B cell (primary cell): ENCODE results near the gene TES. TPM values are rescaled to one million over a fixed set of nuclear protein-coding genes. Genes with fewer than 3 reads are reported as not detected.
A peak's percentile ranks its signal among the peaks of the same experiment; 100 is the strongest.
"Not testable (repeated sequence)": the region's sequence is repeated elsewhere in the genome, so short reads cannot be mapped to it uniquely, and the experiment has no call there.

Experiments
- ATAC-seq: fragments of 200-7000 bp; cut with Tn5 transposase; one replicate; pipeline ENCODE4 v1.10.0; 2021; ENCODE audit warnings: low read depth, mild to moderate bottlenecking, moderate number of reproducible peaks, moderate library complexity
- CTCF ChIA-PET: fragments of 350-600 bp; sonication (Branson Sonifier 250); formaldehyde crosslinking; loops from one replicate; lab custom pipeline; 2021; ENCODE audit warnings: antibody characterized with exemption, inconsistent platforms; lab: Charles Lee
- POLR2A ChIA-PET: fragments of 350-600 bp; sonication (Branson Sonifier 250); formaldehyde crosslinking; loops from one replicate; lab custom pipeline; 2021; ENCODE audit warnings: antibody characterized with exemption; lab: Charles Lee
- DNase-seq: peaks from one replicate; pipeline ENCODE4 v3.0.0; 2013
- H2AFZ ChIP-seq: 2 replicates; pipeline ENCODE4 v1.6.1; 2012; ENCODE audit warnings: mild to moderate bottlenecking, low read depth, low read length; ENCODE audit not compliant: insufficient read depth, poor library complexity, severe bottlenecking
- H3K27ac ChIP-seq, 2 donors: 1 replicate in 1 of 2; 2 replicates in 1 of 2; pipeline ENCODE4 v1.5.1; 2012 to 2013; ENCODE audit warnings: low read length in 2 of 2, mild to moderate bottlenecking in 2 of 2, moderate library complexity in 1 of 2
- H3K27me3 ChIP-seq, 4 experiments: fragments of 200-600 bp in 1 of 4; sonication (generic) in 1 of 4; replicated peaks in 1 of 4; 1 replicate in 2 of 4; 2 replicates in 2 of 4; pipeline versions ENCODE4 v1.6.1 to v1.7.0; 2013 to 2016; ENCODE audit warnings: low read length in 3 of 4, mild to moderate bottlenecking in 2 of 4, mixed read lengths in 1 of 4, moderate library complexity in 1 of 4; ENCODE audit not compliant: insufficient read depth in 4 of 4, control insufficient read depth in 3 of 4; ENCODE audit errors: control extremely low read depth in 1 of 4
- H3K36me3 ChIP-seq, 2 experiments: replicated peaks in 1 of 2; 1 replicate in 1 of 2; 2 replicates in 1 of 2; pipeline versions ENCODE4 v1.6.1 to v1.7.1; 2013; ENCODE audit warnings: low read length in 1 of 2; ENCODE audit not compliant: insufficient read depth in 2 of 2, control insufficient read depth in 1 of 2; ENCODE audit errors: control extremely low read depth in 1 of 2, extremely low read depth in 1 of 2
- H3K4me1 ChIP-seq, 2 donors: fragments of 200-600 bp in 1 of 2; sonication (generic) in 1 of 2; 1 replicate in 1 of 2; 2 replicates in 1 of 2; pipeline versions ENCODE4 v1.5.1 to v1.6.1; 2013 to 2017; ENCODE audit warnings: low read length in 2 of 2; ENCODE audit not compliant: control insufficient read depth in 2 of 2, insufficient read depth in 2 of 2
- H3K4me2 ChIP-seq: replicated peaks from 2 replicates; pipeline ENCODE3; 2012; ENCODE audit warnings: mild to moderate bottlenecking, low read depth, low read length; ENCODE audit not compliant: poor library complexity, severe bottlenecking
- H3K4me3 ChIP-seq, 5 experiments: fragments of 200-600 bp in 1 of 5; sonication (generic) in 1 of 5; 1 replicate in 3 of 5; 2 replicates in 2 of 5; pipeline versions ENCODE4 v1.5.1 to v1.7.0; 2011 to 2016; ENCODE audit warnings: low read length in 4 of 5, mild to moderate bottlenecking in 4 of 5, low read depth in 2 of 5, control low read depth in 1 of 5, moderate library complexity in 1 of 5; ENCODE audit not compliant: insufficient read depth in 1 of 5; ENCODE audit errors: control extremely low read depth in 1 of 5, extremely low read depth in 1 of 5
- H3K79me2 ChIP-seq: fragments of 200-600 bp; sonication (generic); one replicate; pipeline ENCODE4 v1.6.0; 2016; ENCODE audit warnings: low read length; ENCODE audit not compliant: control insufficient read depth, insufficient read depth
- H3K9ac ChIP-seq: fragments of 200-600 bp; sonication (generic); 2 replicates; pipeline ENCODE4 v1.6.1; 2017; ENCODE audit warnings: mild to moderate bottlenecking, low read length, moderate library complexity
- H3K9me3 ChIP-seq, 3 donors: one replicate each; pipeline versions ENCODE4 v1.6.1 to v1.7.1; 2013; ENCODE audit warnings: low read length in 2 of 3; ENCODE audit not compliant: control insufficient read depth in 2 of 3, insufficient read depth in 1 of 3; ENCODE audit errors: control extremely low read depth in 1 of 3
- H4K20me1 ChIP-seq: 2 replicates; pipeline ENCODE4 v1.6.0; 2012; ENCODE audit warnings: mild to moderate bottlenecking, low read length; ENCODE audit not compliant: insufficient read depth, control insufficient read depth, poor library complexity, severe bottlenecking
- H3K27ac Mint-ChIP-seq: one replicate; pipeline ENCODE4 v1.8.0; 2021; ENCODE audit warnings: mixed read lengths
- H3K27me3 Mint-ChIP-seq: one replicate; pipeline ENCODE4 v1.8.0; 2021; ENCODE audit warnings: mixed read lengths
- H3K4me1 Mint-ChIP-seq: one replicate; pipeline ENCODE4 v1.8.0; 2021; ENCODE audit warnings: mixed read lengths
- H3K4me3 Mint-ChIP-seq: one replicate; pipeline ENCODE4 v1.8.0; 2021; ENCODE audit warnings: mixed read lengths
- H3K9me3 Mint-ChIP-seq: one replicate; pipeline ENCODE4 v1.8.0; 2022; ENCODE audit warnings: mixed read lengths; ENCODE audit not compliant: insufficient read depth
- CTCF ChIP-seq: fragments of 200-600 bp; IDR thresholded peaks from one replicate; pipeline ENCODE4 v1.8.0; 2022; ENCODE audit warnings: antibody characterized with exemption, mild to moderate bottlenecking
- EZH2 ChIP-seq: IDR thresholded peaks from 2 replicates; pipeline ENCODE4 v1.6.1; 2012; ENCODE audit warnings: borderline replicate concordance, low read depth, mild to moderate bottlenecking, moderate library complexity, low read length; ENCODE audit not compliant: insufficient read depth, poor library complexity, severe bottlenecking
- WGBS: methylation state at CpG from one replicate; pipeline ENCODE4 v1.1.5; 2013; ENCODE audit warnings: missing lambda C conversion rate; ENCODE audit not compliant: insufficient coverage; 5-methylcytosine and 5-hydroxymethylcytosine counted together
- intact Hi-C: fragments of 100-400 bp; cut with micrococcal nuclease; formaldehyde crosslinking; loops from one replicate; pipeline ENCODE4 v1.10.0; 2022
- polyA plus RNA-seq: library from polyadenylated mRNA; depleted of rRNA; stranded (reverse); fragments of >200 nt; gene quantifications from 2 replicates; pipeline ENCODE4 v1.2.3, GENCODE V29; 2012
- total RNA-seq, 2 donors: library from RNA; stranded (reverse); fragments of 120-200 nt in 1 of 2; gene quantifications; 1 replicate in 1 of 2; 2 replicates in 1 of 2; pipeline versions ENCODE4 v1.2.3 to v1.2.4, GENCODE V29; 2013 to 2022

TES gene
- total and polyA plus RNA-seq, 2 donors (not counting 1 experiment from before 2014, with no cell fraction given), result 55.3 to 62.5 TPM

- TF ChIP-seq CTCF (peak; percentile 82), EZH2 (no peak)
- Histone ChIP-seq H3K4me3 (no peak overlapping the region), H3K4me2 (no peak overlapping the region), H3K79me2 (no peaks in the 10 kb centered on the region), H3K9me3 (no peaks in the 10 kb centered on the region), H3K36me3 (no peaks in the 10 kb centered on the region), H4K20me1 (no peaks in the 10 kb centered on the region), H3K27me3 (no peaks in the 10 kb centered on the region), H3K4me1 (no peaks in the 10 kb centered on the region), H2AFZ (no peak overlapping the region), H3K27ac (no peak overlapping the region), H3K9ac (no peak overlapping the region)
- Mint-ChIP-seq H3K4me1 (peaks cover 2% of the 10 kb centered on the region), H3K9me3 (no peaks in the 10 kb centered on the region), H3K27ac (no peak overlapping the region), H3K4me3 (no peak overlapping the region), H3K27me3 (no peaks in the 10 kb centered on the region)
- DNase-seq, result peak; percentile 74
- ATAC-seq, result peak; percentile 61
- CTCF ChIA-PET, result interaction anchor here (0.8 to 6.4 kb wide), 27 partner anchors 8 to 956 kb away, joined by 3 to 108 read pairs (median 6); no protein-coding TSS in a partner anchor
- WGBS, result 87% methylated on average over 7 of the region's 8 CpGs
- POLR2A ChIA-PET, result no interaction called here
- intact Hi-C loops, result loop anchor here (1.0 to 5.0 kb wide), 6 partner anchors 35 to 954 kb away; no protein-coding TSS in a partner anchor
Observed at GRCh38 chr7:116173051-116174028, 37.0 kb upstream of the TES start.

- H3K27ac ChIP-seq, H3K9me3 Mint-ChIP-seq, H3K27ac Mint-ChIP-seq, ATAC-seq, H3K4me2 ChIP-seq, DNase-seq, H3K36me3 ChIP-seq, H3K27me3 Mint-ChIP-seq, H3K9me3 ChIP-seq, H3K9ac ChIP-seq, H4K20me1 ChIP-seq, POLR2A ChIA-PET, H3K4me3 ChIP-seq, H3K79me2 ChIP-seq, H3K27me3 ChIP-seq, H3K4me1 ChIP-seq, H3K4me3 Mint-ChIP-seq, H2AFZ ChIP-seq, H3K4me1 Mint-ChIP-seq, intact Hi-C loops: not testable (repeated sequence)
- CTCF ChIA-PET, result interaction anchor here (0.9 to 14.7 kb wide), 12 partner anchors 11 to 416 kb away, joined by 4 to 497 read pairs (median 10); no protein-coding TSS in a partner anchor
- no CpG with 5 or more reads among the region's 3 CpGs for WGBS
Observed at GRCh38 chr7:116175095-116175494, 35.2 kb upstream of the TES start.
